K562 (cell line): Measurements from ENCODE around the gene IMMP2L. TPM values are rescaled to one million over a fixed set of nuclear protein-coding genes. Genes with fewer than 3 reads are reported as not detected.

Experiments used
- ATAC-seq: fragments of 200-7000 bp; cut with Tn5 transposase; 3 replicates; pipeline ENCODE4 v1.9.1; 2020; ENCODE audit warnings: moderate library complexity
- BruUV-seq: library from RNA; stranded (reverse); fragments of 400-500 nt; replicated peaks from 2 replicates; lab custom pipeline; 2021; lab: Mats Ljungman, UMichigan
- CTCF ChIA-PET: fragments of 300-600 bp; formaldehyde crosslinking; extraction: SDS; loops from one replicate; lab custom pipeline; 2021; ENCODE audit warnings: low intra/inter-chr PET ratio; lab: Yijun Ruan, JAX
- POLR2A ChIA-PET: fragments of 300-600, 350-650 bp; sonication (Branson Sonifier 250); formaldehyde crosslinking; extraction: SDS; loops from one replicate; lab custom pipeline; 2021; ENCODE audit warnings: antibody characterized with exemption, inconsistent platforms; lab: Yijun Ruan, JAX
- DNase-seq, 4 experiments: peaks; one replicate each; pipeline versions ENCODE4 v3.0.0 to v3.0.0-alpha.2; 2011 to 2018; ENCODE audit warnings: low spot score in 3 of 4, mixed read lengths in 3 of 4; ENCODE audit errors: extremely low read depth in 1 of 4
- FAIRE-seq: peaks from 2 replicates; lab custom pipeline; 2011; peaks lifted over from hg19 to GRCh38; lab: Jason Lieb, UNC
- H2AFZ ChIP-seq: 2 replicates; pipeline ENCODE4 v1.6.0; 2011; ENCODE audit warnings: low read depth, low read length, control low read depth, inconsistent platforms
- H3K27ac ChIP-seq: fragments of 200-600 bp; 3 replicates; pipeline ENCODE4 v1.8.0; 2011; ENCODE audit warnings: low read depth, mild to moderate bottlenecking, control low read depth, inconsistent platforms, low read length, moderate library complexity, mixed read lengths; ENCODE audit errors: extremely low read depth
- H3K27me3 ChIP-seq, 2 experiments: fragments of 300-600 bp in 1 of 2; 2 replicates in 1 of 2; 3 replicates in 1 of 2; pipeline versions ENCODE4 v1.6.0 to v1.8.0; 2011; ENCODE audit warnings: inconsistent platforms in 2 of 2, low read length in 2 of 2, mild to moderate bottlenecking in 1 of 2, mixed read lengths in 1 of 2, moderate library complexity in 1 of 2; ENCODE audit not compliant: control insufficient read depth in 2 of 2, insufficient read depth in 2 of 2
- H3K36me3 ChIP-seq: fragments of 300-600 bp; 3 replicates; pipeline ENCODE4 v1.8.0; 2011; ENCODE audit warnings: mild to moderate bottlenecking, low read length, inconsistent platforms; ENCODE audit not compliant: control insufficient read depth, insufficient read depth
- H3K4me1 ChIP-seq, 2 experiments: fragments of 200-600 bp in 1 of 2; replicated peaks in 1 of 2; 2 replicates in 1 of 2; 3 replicates in 1 of 2; pipeline versions ENCODE4 v1.5.1 to v1.8.0; 2011; ENCODE audit warnings: inconsistent platforms in 2 of 2, low read length in 2 of 2, mild to moderate bottlenecking in 1 of 2, mixed read lengths in 1 of 2, moderate library complexity in 1 of 2; ENCODE audit not compliant: control insufficient read depth in 2 of 2, insufficient read depth in 2 of 2
- H3K4me2 ChIP-seq: 2 replicates; pipeline ENCODE4 v1.6.1; 2011; ENCODE audit warnings: low read length, control low read depth, inconsistent platforms, mixed read lengths; ENCODE audit not compliant: insufficient read depth
- H3K4me3 ChIP-seq: fragments of 200-600 bp; sonication (generic), shearing (Covaris generic); 2 replicates; pipeline ENCODE4 v1.5.1; 2016; ENCODE audit warnings: control low read depth, inconsistent platforms
- H3K79me2 ChIP-seq: fragments of 200-600 bp; 3 replicates; pipeline ENCODE4 v1.8.0; 2011; ENCODE audit warnings: low read length, inconsistent platforms; ENCODE audit not compliant: control insufficient read depth, insufficient read depth
- H3K9ac ChIP-seq, 2 experiments: 2 replicates each; pipeline versions ENCODE4 v1.6.0 to v1.6.1; 2011; ENCODE audit warnings: low read depth in 2 of 2, low read length in 2 of 2, control low read depth in 1 of 2, inconsistent platforms in 1 of 2, mild to moderate bottlenecking in 1 of 2, mixed read lengths in 1 of 2; ENCODE audit not compliant: insufficient read depth in 1 of 2
- H3K9me1 ChIP-seq: one replicate; pipeline ENCODE4 v1.6.0; 2011; ENCODE audit warnings: inconsistent platforms, mild to moderate bottlenecking, low read length, moderate library complexity; ENCODE audit not compliant: control insufficient read depth, insufficient read depth
- H3K9me3 ChIP-seq: replicated peaks from 2 replicates; pipeline ENCODE4 v1.5.1; 2011; ENCODE audit warnings: low read depth, low read length, inconsistent platforms; ENCODE audit not compliant: control insufficient read depth, insufficient read depth
- H4K20me1 ChIP-seq: replicated peaks from 2 replicates; pipeline ENCODE4 v1.6.1; 2011; ENCODE audit warnings: low read length, inconsistent platforms, mixed read lengths; ENCODE audit not compliant: control insufficient read depth, insufficient read depth
- ARID3A ChIP-seq: IDR thresholded peaks from 2 replicates; pipeline ENCODE4 v1.6.1; 2012; ENCODE audit warnings: low read depth, low read length, improper control_type of control experiment, borderline replicate concordance
- BHLHE40 ChIP-seq: IDR thresholded peaks from 2 replicates; pipeline ENCODE4 v1.6.1; 2011; ENCODE audit warnings: low read length, improper control_type of control experiment
- DDX20 ChIP-seq: fragments of 450-650 bp; IDR thresholded peaks from 2 replicates; pipeline ENCODE4 v1.6.1; 2016; ENCODE audit warnings: missing genetic modification characterization, low read depth, mild to moderate bottlenecking, missing compliant biosample characterization, moderate library complexity
- EP300 ChIP-seq: IDR thresholded peaks from 2 replicates; pipeline ENCODE4 v1.6.1; 2012; ENCODE audit warnings: low read length, improper control_type of control experiment
- FOXJ2 ChIP-seq: fragments of 200-800 bp; sonication (Bioruptor generic); IDR thresholded peaks from 2 replicates; pipeline ENCODE4 v1.6.1; 2016; ENCODE audit warnings: missing genetic modification characterization, missing compliant biosample characterization
- HDAC3 ChIP-seq: fragments of 450-650 bp; IDR thresholded peaks from 2 replicates; pipeline ENCODE4 v1.6.1; 2018; ENCODE audit warnings: borderline replicate concordance, mild to moderate bottlenecking, moderate library complexity; ENCODE audit not compliant: partially characterized antibody
- NKRF ChIP-seq: fragments of 450-650 bp; IDR thresholded peaks from 2 replicates; pipeline ENCODE4 v1.6.1; 2016; ENCODE audit warnings: borderline replicate concordance
- PHB ChIP-seq: fragments of 250-450 bp; sonication (Bioruptor Pico); IDR thresholded peaks from 2 replicates; pipeline ENCODE4 v1.5.0; 2021
- RBM14 ChIP-seq: fragments of 200-400 bp; formaldehyde crosslinking; IDR thresholded peaks from 2 replicates; pipeline ENCODE4 v1.6.1; 2018; ENCODE audit warnings: low read depth, mild to moderate bottlenecking, low read length, moderate library complexity, borderline replicate concordance; ENCODE audit not compliant: insufficient read depth
- THRB ChIP-seq: fragments of 450-650 bp; formaldehyde crosslinking; conservative IDR thresholded peaks from 2 replicates; pipeline ENCODE4 v1.4.0; 2022; ENCODE audit warnings: mild to moderate bottlenecking, missing genetic modification characterization
- TOE1 ChIP-seq, 2 experiments: fragments of 450-650 bp in 1 of 2; sonication (generic) in 1 of 2; formaldehyde crosslinking in 1 of 2; IDR thresholded peaks; 2 replicates each; pipeline versions ENCODE4 v1.7.1 to v1.8.0; 2016 to 2022; ENCODE audit warnings: borderline replicate concordance in 2 of 2, mild to moderate bottlenecking in 2 of 2, antibody characterized with exemption in 1 of 2, inconsistent platforms in 1 of 2, low read depth in 1 of 2, missing genetic modification reagents in 1 of 2, moderate library complexity in 1 of 2
- ZNF263 ChIP-seq: sonication (generic); formaldehyde crosslinking; IDR thresholded peaks from 2 replicates; pipeline ENCODE4 v1.8.0; 2022; ENCODE audit warnings: mild to moderate bottlenecking, missing genetic modification reagents, borderline replicate concordance
- ZNF699 ChIP-seq: fragments of 250-450 bp; sonication (Bioruptor Pico); IDR thresholded peaks from 2 replicates; pipeline ENCODE4 v1.8.0; 2021; ENCODE audit warnings: mild to moderate bottlenecking, moderate library complexity; ENCODE audit not compliant: insufficient replicate concordance
- WGBS: fragments of 100-300 bp; shearing (Covaris generic); methylation state at CpG from one replicate; pipeline ENCODE4 v1.1.6; 2016; ENCODE audit warnings: low coverage, mixed read lengths; ENCODE audit not compliant: insufficient coverage; ENCODE audit errors: missing lambda C conversion rate; 5-methylcytosine and 5-hydroxymethylcytosine counted together
- in situ Hi-C: fragments of 300-500 bp; cut with MboI; formaldehyde crosslinking; loops from 4 replicates; pipeline ENCODE4 v1.15.0; 2018; ENCODE audit warnings: inconsistent platforms, mixed read lengths
- intact Hi-C: fragments of 100-400 bp; cut with micrococcal nuclease; formaldehyde crosslinking; loops from 2 replicates; pipeline ENCODE4 v1.14.2; 2022
- polyA plus RNA-seq, 8 experiments: library from polyadenylated mRNA; depleted of rRNA in 4 of 8; stranded (reverse) in 5 of 8; unstranded in 3 of 8; fragments of >200 nt; fragmentation: Nextera tagmentation in 2 of 8; fragmentation: Illumina TruSeq in 1 of 8; extraction: Ambion mirVana in 2 of 8; extraction: Trizol in 1 of 8; gene quantifications; 2 replicates each; pipeline versions ENCODE4 v1.2.1 to v1.2.3, GENCODE V29; 2011 to 2014; ENCODE audit warnings: inconsistent platforms in 1 of 8, missing spikeins in 1 of 8
- total RNA-seq, 7 experiments: library from RNA; depleted of rRNA in 6 of 7; stranded (reverse); fragments of >200 nt in 6 of 7; fragmentation: Illumina TruSeq in 2 of 7; extraction: Trizol in 2 of 7; gene quantifications; 2 replicates each; pipeline versions ENCODE4 v1.2.1 to v1.2.3, GENCODE V29; 2011 to 2021; ENCODE audit warnings: low replicate concordance in 1 of 7

IMMP2L gene
- total and polyA plus RNA-seq, 9 of the 15 experiments (the other 6 are each of a cell fraction or from before 2014, with no cell fraction given), result 29.7 to 116 (median 53.0) TPM

GRCh38 chr7:111282626-111283025 is 279.7 kb downstream of the IMMP2L start:
- in situ Hi-C loops (no loop called here), intact Hi-C loops (no loop called here)
- CTCF ChIA-PET, result no interaction called here
- no peaks in the 10 kb centered on the region for H3K4me1 ChIP-seq
- WGBS, result 92% methylated on average over 2 of the region's 2 CpGs
- peaks cover 13% of the 10 kb centered on the region; the same call in 2 of the 3 replicates for H3K79me2 ChIP-seq
- H3K4me2 ChIP-seq, result no peak overlapping the region
- H3K9me1 ChIP-seq, result no peaks in the 10 kb centered on the region
- no peak for DNase-seq
- peaks cover 2% of the 10 kb centered on the region; the same call in 2 of the 3 replicates for H3K36me3 ChIP-seq
- BruUV-seq, result no TSS peak
- H2AFZ ChIP-seq, result no peak overlapping the region
- H3K4me3 ChIP-seq, result no peak overlapping the region
- FAIRE-seq, result no peak
- ATAC-seq, result no peak
- H3K9ac ChIP-seq, result no peak overlapping the region
- H3K27ac ChIP-seq, result no peak overlapping the region
- 0 out of 2 replicates have a peak, but pooled peaks cover 3% of the 10 kb centered on the region for H3K9me3 ChIP-seq
- H3K27me3 ChIP-seq, result no peaks in the 10 kb centered on the region
- POLR2A ChIA-PET, result interaction anchor here (0.6 to 1.2 kb wide), 2 partner anchors 15 to 318 kb away, joined by 3 to 4 read pairs; no protein-coding TSS in a partner anchor
- no peak for TF ChIP-seq NKRF
- TF ChIP-seq ZNF263 (CRISPR knock-in tag), result no peak
- TF ChIP-seq ZNF699 (CRISPR knock-in tag), result no peak
- TF ChIP-seq ARID3A, result no peak
- TF ChIP-seq FOXJ2 (tag), result no peak
- TF ChIP-seq THRB, result no peak
- TF ChIP-seq TOE1 (IDR thresholded peaks at IDR 0.05; ENCODE audit: borderline replicate concordance), result no peak
- no peak for TF ChIP-seq TOE1 (CRISPR knock-in tag; IDR thresholded peaks at IDR 0.05; ENCODE audit: borderline replicate concordance, low read depth)
- no peak for TF ChIP-seq HDAC3
- TF ChIP-seq EP300, result no peak
- no peak for TF ChIP-seq RBM14
- no peak for TF ChIP-seq PHB
- no peak for TF ChIP-seq DDX20 (tag)
- TF ChIP-seq BHLHE40, result no peak
- H4K20me1 ChIP-seq, result no peaks in the 10 kb centered on the region
